Endothelial cell of umbilical vein (primary cell): ENCODE measurements around the gene TM9SF2.

Experiments used
- EZH2 ChIP-seq: IDR thresholded peaks from 2 replicates; pipeline ENCODE4 v1.6.1; 2012; ENCODE audit warnings: borderline replicate concordance, low read depth, mild to moderate bottlenecking, moderate library complexity, low read length, inconsistent platforms; ENCODE audit not compliant: severe bottlenecking
- POLR2A ChIP-seq: IDR thresholded peaks from 2 replicates; pipeline ENCODE4 v1.6.1; 2012; ENCODE audit warnings: low read depth, mild to moderate bottlenecking, control low read depth, low read length
- TF ChIP-seq, protein P1 (sequence below), 2 donors: IDR thresholded peaks; 1 replicate in 1 of 2; 2 replicates in 1 of 2; pipeline ENCODE4 v1.5.1; 2011; ENCODE audit warnings: low read length in 2 of 2, mild to moderate bottlenecking in 2 of 2, moderate library complexity in 2 of 2, control low read depth in 1 of 2, inconsistent platforms in 1 of 2, low read depth in 1 of 2; ENCODE audit not compliant: insufficient read depth in 1 of 2; ENCODE audit errors: extremely low read depth in 1 of 2

DNA sequence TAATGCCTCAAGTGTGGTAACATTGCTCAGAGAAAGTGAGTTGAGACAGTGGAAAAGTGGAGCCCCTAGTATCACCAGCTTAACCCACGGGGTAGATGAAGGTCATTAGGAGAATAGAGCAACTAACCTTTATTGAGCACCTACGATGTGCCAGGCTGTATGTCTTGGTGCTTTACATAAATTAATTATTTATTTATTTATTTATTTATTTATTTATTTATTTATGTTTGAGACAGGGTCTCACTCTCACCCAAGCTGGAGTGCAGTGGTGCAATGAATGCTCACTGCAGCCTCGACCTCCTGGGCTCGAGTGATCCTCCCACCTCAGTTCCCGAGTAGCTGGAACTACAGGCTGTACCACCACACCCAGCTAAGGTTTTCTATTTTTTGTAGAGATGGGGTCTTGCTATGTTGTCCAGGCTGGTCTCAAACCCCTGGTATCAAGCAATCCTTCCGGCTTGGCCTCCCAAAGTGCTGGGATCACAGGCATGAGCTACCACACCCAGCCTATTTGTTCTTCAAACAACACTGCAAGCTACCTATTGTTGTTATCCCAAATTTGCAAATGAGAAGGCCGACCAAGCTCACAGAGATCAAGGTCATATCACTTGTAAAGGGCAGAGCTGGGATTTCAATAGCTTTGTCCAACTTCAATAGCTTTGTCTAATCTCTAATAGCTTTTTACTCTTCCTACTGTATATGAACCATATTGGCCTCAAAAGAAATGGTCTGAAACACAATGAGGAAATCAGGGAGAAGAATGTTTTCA lies 79.4 kb downstream of the TM9SF2 start:
- TF ChIP-seq, protein P1, sequence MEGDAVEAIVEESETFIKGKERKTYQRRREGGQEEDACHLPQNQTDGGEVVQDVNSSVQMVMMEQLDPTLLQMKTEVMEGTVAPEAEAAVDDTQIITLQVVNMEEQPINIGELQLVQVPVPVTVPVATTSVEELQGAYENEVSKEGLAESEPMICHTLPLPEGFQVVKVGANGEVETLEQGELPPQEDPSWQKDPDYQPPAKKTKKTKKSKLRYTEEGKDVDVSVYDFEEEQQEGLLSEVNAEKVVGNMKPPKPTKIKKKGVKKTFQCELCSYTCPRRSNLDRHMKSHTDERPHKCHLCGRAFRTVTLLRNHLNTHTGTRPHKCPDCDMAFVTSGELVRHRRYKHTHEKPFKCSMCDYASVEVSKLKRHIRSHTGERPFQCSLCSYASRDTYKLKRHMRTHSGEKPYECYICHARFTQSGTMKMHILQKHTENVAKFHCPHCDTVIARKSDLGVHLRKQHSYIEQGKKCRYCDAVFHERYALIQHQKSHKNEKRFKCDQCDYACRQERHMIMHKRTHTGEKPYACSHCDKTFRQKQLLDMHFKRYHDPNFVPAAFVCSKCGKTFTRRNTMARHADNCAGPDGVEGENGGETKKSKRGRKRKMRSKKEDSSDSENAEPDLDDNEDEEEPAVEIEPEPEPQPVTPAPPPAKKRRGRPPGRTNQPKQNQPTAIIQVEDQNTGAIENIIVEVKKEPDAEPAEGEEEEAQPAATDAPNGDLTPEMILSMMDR (IDR thresholded peaks at IDR 0.05; ENCODE audit: extremely low read depth in 1 of 2, insufficient read depth in 1 of 2, low read depth in 1 of 2, low read length in 2 of 2): no peak
- TF ChIP-seq EZH2 (no peak), POLR2A (no peak)
